HG03025 (cell line): ENCODE results near the gene OPRL1.

Experiments
- ATAC-seq: cut with Tn5 transposase; IDR thresholded peaks from one replicate; pipeline ENCODE4 v1.9.1; 2021; ENCODE audit warnings: mild to moderate bottlenecking, moderate library complexity; ENCODE audit not compliant: unreplicated experiment, low FRiP score

Gene OPRL1

DNA sequence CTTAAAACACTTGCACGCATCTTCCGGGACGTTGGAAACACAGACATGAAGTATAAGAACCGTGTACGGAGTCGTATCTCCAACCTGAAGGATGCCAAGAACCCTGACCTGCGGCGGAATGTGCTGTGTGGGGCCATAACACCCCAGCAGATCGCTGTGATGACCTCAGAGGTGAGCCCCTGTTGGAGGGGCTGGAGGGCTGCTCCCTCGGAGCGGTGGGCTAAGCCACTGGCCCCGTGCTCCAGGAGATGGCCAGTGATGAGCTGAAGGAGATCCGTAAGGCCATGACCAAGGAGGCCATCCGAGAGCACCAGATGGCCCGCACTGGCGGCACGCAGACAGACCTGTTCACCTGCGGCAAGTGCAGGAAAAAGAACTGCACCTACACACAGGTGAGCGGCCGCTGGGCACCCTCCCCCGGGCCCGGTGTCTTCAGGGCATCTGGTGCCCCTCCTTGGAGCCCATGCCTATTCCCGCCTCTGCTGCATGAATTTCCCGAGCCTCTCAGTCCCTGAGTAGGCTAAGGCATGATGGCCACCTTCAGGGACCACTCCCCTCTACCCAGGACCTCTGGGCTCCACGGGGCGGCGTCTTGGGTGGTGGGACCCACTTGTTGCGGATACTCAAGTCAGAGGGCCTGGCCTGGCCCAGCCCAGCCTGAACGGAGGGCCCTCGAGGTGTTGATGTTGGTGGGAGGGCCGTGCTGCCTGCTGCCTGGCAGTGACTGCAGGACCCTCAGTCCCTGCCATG lies 9.5 kb upstream of the OPRL1 start:
- no peak for ATAC-seq

DNA sequence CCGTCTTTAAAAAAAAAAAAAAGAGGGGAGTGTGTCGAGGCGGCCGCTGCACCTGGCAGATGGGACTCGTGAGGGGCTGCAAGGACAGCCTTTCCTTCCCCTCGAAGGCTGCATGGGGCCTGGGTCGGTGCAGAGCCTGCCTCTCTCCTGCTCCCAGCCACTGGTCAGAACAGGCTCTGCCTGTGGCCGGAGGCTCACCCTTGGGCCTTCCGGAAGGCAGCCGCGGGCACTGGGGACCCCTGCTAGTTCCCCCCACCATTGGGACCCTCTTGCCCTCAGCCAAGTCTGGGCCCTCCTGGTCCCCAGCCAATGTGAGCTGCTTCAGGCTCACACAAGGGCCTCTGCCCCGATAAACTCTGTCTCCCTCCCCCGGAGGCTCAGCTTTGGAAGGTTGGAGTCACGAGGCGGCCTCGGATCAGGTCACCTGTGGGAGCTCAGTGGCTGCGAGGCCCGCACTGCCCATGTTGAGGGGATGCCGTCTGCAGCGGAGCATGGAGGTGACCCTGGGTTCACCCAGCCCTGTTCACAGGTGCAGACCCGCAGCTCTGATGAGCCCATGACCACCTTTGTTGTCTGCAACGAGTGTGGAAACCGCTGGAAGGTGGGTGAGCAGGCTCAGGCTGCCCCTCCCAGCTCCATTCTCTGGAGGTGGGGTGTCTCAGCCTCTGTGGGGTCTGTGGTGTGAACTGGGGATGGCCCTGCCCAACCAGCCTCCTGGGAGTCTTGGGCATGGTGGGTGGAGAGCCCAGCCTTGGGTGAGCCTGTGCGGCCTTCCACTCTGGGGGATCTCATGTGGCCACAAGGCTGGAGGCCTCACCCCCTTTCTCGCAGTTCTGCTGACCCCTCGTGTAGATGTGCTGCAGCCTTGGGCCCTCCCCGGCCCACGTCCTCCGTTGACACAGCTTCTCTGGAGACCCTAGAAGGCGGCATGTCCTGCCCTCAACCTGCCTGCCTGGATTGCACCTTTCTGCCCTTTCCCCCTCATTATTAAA lies 8.2 kb upstream of the OPRL1 start:
- ATAC-seq: no peak

DNA sequence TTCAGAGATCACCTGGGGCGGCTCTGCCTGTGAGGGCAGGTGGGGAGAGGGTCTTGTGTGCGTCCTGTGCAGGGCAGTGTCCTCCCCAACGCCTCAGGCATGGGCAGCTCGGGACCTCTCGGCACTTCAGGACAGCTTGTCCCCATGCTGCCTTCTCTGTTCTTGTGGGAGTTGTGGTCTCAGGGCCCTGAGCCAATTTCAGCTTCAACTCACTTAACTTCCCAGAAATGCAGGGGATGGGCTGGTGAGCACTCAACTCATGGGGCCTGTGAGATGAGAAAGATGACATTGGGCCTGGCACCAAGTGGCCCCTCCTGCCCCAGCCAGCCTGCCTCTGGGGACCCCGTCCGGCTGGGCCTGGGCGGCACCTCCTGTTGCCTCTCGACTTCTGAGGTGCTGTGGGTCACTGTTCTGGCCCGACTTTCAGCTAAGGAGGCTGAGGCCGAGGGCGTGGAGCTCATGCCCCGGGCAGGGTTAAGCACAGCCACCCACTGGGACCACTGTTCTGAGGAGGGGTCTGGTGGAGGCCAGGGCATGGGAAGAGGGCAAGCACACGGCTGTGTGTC lies 7.3 kb upstream of the OPRL1 start:
- ATAC-seq: no peak

DNA sequence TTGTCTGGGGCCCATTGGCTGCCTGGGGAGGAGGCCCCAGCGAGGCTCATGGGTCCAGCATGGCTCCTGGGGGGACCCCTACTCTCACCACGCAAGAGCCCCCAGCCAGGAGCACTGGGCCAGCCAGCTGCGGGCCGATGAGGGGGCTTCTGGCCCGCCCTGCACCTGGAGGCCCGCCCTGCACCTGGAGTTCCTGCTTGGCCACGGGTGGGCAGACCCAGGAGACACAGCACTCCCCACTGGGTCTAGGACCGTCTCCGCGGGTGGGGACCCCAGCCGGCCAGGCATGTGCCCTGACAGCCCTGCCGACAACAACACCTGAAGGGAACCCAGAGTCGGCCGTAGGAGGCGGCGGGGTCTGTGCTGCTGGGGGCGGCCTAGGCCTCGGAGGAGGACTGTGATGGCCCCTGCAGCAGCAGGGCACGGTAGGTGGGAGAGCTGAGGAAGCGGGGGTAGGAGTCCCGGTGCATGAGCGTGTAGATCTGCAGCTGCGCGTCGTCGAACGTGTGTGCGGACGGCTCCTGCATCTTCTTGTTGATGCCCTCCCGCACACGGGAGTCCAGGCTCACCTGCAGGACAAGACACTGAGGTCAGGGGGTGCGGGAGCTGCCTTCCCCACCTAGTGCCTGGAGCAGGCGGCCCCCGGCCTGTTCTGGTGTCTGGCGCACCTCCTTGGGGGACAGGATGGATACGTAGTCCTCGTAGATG lies 6.3 kb upstream of the OPRL1 start:
- no peak for ATAC-seq

DNA sequence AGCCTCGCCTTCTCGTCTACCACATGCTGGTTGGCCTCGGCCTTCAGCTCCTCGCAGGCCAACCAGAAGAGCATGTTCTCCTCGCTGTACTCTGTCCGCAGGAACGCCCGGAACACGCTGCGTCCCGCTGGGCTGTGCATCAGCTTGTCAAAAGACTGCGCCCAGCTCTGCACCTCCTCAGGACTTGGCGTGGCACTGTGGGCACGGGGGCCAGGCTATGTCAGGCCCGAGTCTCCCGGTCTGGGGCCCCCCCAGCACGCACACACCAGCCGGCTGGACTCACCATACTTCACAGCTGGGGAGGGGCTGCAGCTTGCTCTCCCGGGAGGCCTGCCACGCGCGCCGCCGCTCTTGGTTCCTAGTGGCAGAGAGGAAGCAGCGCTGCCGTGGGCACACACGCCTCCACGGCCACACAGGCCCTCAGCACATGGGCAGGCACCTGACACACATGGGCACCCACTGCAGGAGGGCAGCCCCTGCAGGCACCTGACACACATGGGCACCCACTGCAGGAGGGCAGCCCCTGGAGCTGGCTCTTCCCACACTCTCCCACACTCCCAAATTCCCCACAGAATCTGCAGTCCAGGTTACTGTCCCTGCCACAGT lies 5.6 kb upstream of the OPRL1 start:
- no peak for ATAC-seq

DNA sequence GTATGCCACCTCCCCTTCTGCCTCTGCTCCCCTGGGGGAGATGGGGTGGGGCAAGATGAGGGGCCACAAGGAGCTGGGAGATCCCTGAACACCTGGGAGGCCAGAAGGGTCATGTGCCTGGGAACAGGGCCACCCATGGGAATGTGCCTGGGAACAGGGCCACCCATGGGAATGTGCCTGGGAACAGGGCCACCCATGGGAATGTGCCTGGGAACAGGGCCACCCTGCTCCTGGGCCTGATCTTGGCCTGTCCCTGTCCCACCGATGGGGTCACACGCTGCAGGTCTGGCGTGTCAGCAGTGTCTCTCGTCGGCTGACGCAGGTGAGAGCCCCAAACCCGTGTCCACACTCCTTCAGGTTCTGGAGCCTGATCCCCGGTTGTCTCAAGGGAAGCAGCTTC lies 4.9 kb upstream of the OPRL1 start:
- no peak for ATAC-seq

DNA sequence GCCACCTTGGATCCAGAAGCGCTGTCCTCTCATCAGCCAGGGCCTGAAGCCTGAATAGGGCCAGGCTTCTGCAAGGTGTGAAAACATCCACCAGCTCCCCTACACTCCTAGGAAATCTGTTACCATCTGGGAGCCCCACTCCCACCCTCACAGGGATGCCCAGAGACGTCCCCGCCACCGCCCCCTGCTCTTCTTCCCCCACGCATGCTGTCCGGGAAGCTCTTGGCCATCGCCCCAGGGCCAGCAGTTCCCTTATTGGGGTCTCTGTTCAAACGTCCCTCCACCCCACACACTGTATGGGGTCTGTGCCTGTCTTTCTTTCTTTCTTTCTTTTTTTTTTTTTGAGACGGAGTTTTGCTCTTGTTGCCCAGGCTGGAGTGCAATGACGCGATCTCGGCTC lies 4.3 kb upstream of the OPRL1 start:
- ATAC-seq: no peak

DNA sequence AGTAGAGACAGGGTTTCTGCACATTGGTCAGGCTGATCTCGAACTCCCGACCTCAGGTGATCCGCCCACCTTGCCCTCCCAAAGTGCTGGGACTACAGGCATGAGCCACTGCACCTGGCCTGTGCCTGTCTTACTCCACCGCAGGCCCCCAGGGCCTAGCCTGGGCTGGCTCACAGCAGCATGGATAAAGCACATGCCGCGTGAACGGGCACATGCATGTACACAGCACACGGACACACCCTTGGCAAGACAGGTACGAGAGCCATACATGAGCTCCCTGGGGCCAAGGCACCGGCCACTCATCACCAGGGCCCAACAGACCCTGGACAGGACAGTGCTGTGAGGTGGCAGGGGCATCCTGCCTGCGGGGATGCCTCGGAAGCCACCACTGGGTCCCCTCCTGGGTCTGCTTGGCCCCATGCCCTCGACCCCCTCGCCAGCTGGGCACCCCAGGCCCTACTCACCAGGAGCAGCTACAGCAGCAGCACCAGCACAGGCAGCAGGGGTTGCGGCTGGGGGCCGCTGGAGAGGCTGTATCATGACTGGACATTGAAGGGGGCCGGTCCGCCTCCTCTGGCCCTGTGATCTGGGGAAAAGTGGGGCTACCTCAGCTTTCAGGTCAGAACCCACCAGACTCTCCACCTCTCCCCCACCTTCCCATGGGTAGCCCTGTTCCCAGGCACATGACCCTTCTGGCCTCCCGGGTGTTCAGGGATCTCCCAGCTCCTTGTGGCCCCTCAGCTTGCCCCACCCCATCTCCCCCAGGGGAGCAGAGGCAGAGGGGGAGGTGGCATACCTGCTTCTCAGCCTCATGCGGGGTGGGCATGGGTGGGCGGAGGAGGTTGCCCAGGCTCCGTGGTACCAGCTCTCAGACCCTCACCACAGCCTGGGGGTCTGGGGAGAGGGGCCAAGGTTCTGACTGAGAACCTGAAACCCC lies 3.6 kb upstream of the OPRL1 start:
- no peak for ATAC-seq

DNA sequence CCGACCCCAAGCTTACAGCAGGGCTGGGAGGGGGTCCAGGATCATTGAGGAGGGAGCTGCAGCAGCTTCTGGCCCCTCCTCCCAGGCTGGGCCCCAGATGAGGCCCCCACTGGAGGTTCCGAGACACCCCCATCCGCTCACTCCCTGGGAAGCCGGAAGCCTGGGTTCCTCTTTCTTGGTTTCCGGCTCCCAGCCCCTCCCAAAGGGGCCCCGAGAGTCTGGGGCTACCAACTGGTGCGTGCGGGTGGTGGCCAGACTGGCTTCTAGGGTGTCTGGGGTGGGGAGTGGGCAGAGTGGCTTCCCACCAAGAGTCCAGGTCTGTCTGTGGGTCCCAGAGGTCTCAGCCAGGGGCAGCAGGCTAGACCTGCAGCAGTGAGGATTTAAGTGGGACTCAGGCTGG lies 2.8 kb upstream of the OPRL1 start:
- ATAC-seq: no peak

DNA sequence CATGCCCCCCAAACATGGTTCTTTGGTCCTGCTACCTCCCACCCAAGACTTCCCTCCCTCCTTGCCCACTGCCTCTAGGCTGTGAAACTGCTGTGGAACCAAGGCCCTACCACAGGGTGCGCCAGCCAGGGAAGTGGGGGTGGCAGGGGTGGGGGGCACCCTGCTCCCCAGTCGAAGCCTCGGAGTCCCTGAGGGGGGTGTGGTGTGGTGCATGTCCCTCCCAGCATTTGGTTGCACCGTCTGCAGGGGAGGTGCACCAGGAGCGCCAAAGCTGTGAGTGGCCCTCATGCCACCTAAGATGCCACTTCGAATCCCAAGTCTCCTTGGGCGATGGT lies 2.4 kb upstream of the OPRL1 start:
- ATAC-seq: no peak

DNA sequence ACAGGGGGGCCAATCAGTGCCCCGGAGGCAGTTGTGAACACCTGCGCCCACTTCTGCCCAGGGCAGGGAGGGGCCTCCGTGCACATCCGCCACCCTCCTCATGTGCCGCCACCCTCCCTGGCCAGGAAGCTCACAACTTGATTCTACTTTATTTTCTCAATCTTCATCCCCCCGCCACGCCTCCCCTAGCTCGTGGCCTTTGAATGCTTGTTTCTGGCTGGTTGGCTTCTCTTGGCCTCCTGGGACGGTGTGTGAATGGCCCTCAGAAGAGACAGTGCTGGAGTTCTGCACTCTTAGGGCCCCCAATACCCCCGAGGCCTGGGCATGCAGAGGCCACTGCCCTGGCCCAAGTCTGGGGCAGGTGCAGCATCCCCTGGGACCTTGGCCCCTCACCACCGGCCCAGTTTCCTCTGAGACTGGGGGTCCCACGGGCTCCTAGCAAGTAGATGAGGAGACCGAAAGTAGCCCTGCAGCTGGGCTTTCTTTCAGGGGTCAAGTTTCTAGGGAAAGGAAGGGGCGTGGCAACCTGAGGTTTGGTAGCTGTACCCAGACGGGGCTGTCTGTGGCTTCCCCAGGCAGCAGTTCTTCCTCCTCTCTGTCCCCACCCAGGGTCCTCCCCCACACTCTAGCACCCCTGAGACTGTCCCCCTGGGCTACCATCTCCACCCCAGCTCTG lies 1.9 kb upstream of the OPRL1 start:
- no peak for ATAC-seq

DNA sequence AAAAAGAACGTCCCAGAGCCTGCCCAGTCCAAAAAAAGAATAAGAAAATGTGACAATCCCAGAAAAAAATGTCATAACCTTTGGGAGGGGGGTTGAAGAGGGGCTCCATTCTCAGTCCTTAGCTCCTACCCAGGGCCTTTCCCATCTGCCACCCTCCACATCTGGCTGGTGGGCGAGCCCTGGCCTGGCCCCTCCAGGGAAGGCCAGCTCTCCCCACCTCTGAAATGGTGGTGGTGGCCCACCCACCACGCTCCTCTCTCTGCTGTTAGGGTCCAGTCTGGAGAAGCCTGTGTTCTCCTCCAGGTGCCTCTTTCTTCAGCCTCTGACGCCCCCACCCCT lies 979 bp upstream of the OPRL1 start:
- no peak for ATAC-seq

DNA sequence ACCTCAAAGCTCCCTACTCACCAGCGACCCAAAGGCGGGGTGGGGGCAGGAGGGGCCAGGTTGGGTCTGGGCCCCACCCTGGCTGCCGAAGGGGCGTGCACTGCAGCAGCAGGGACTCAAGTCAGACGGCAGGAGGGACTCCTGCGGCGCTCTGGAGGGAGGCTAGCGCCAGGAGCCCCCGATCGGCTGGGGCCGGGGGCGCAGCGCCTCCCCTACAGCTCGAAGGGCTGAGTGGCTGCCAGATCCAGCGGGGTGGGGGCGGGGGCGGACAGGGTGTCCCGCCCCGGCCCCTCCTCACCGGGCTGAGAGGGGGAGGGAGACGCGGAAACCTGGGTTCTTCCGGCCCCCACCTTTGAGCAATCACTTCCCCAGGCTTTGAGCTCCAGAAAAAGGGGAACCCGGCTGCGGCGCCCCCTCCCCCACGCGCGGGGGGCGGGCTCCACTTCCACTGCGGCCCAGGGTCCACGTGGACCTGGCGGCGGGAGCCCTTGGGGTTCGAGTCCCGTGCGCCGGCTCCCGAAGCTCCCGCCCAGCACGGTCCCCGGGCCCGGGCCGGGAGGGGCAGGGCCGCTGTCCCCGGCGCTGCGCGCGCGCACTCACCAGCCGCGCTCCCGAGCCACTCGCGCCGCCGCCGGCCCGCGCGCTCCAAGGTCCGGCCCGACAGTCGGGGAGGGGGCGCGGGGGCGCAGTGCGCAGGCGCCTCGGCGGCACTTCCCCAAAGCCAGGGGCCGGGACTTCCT lies 439 bp upstream of the OPRL1 start, which contains the start of gene RGS19:
Gene RGS19, minus strand, starts transcription at position 246 of the 740 bp plus-strand sequence. CDS start 2,632 bp downstream, outside the sequence.
- ATAC-seq: no peak

DNA sequence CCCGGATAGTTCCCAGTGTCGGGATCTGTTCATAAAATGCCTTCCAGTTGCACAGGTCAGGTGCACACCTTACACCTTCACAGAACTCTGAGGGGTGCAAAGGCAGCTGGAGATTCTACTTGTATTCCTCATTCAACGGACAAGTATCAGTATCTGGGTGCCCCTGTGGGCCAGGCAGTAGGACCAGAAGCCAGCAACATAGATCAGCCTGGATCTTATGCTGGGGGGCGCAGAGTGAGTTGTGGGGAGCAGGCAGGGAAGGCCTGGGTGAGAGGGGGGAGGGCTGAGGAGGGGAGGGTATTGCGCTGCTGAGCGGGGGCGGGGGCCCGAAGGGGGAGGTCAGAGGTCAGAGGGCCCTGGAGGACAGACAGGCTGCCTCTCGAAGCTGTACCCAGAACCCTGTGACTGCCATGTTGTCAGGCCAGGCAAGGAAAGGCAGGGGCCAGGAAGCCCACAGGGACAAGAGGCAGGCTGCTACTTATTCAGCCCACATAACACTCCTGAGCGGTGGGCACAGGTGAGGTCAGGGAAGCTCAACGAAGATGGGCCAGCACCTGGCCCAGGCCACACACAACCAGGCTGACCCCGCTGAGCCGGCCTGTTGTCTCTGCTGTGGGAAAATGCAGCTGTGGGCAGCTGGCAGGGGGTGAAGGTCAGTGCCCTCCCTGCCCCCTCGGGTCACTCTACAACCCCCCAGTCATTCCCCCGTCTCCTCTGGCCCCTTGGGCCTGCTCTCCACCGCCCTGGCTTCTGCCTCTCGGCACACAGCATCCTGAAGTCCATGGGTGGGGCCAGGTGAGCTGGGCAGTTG lies 1.1 kb downstream of the OPRL1 start:
- ATAC-seq: no peak

DNA sequence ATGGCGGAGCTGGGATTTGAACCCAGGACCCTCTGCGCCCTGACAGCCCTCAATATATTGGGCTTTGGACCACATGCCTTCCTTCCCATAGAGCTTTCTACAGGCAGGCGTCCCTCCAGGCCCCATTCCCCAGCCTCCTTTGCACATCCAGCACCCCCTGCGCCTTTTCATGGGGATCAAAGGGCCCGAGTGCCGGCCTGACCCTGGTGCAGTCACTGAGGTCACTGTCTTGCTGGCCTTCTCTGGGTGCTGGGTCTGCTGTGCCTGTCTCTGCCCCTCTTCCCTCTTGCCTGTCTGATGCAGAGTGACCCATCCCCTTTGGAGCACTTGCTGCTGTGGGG lies 1.7 kb downstream of the OPRL1 start:
- ATAC-seq: no peak

DNA sequence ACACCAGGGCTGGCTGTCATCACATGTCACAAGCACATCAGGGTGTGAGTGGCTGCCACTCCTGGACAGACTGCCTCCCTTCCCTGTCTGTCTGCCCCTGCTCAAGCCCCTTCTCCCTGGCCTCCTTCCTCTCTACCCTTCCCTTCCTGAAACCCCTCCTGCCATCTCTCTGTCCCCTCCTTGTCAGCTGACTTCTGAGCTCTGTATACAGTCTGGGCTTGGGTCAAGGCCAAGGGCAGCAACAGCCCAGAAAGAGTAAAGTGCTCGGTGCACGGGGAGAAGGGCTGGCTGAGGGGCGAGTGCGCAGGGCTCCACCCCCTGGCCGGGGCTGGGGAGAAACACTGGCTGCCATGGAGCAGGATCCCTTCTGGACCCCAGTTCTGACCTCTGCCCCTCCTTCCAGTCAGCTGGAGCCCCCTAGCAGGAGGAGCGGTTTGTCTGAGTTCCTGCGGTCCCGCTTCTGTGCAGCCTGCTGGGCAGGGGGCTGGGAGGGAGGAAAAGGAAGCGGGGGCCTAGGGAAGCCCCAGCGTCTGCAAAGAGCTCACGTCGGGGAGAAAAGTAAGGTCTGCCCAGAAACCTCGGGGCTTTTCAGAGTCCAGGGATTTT lies 2.3 kb downstream of the OPRL1 start:
- no peak for ATAC-seq

DNA sequence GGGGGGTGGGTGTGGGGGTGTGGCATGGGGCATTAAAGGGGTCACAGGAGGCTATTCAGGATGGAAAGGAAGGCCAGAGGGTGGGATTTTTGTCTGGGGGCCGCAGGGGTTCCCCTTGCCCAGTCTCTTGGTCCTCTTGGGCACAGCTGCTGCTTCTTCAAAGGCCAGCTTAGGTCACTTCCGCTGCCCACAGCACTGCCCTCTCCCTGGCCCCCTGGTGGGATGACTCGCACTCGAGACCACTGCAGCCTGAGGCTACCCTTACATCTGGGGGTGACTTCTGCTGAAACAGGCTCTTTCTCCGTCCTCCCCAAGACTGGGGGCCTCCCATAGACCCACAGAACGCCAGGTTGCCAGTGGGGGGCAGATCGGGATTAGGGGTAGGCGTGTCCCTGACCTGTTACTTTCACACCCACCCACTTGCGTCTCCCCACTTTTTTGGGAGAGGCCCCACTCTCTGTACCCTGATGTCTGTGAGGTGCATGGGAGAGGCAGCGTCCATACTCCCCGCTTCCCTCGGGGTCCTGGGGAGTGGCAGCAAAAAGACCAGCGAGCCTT lies 3.0 kb downstream of the OPRL1 start:
- no peak for ATAC-seq
